Left lung (tissue), 10 donors: Measurements from ENCODE around the gene PRM3. TPM values are rescaled to one million over a fixed set of nuclear protein-coding genes. Genes with fewer than 3 reads are reported as not detected.
"Not testable (repeated sequence)": the region's sequence is repeated elsewhere in the genome, so short reads cannot be mapped to it uniquely, and the experiment has no call there.

Experiments
- ATAC-seq: fragments of 200-7000 bp; cut with Tn5 transposase; one replicate; pipeline ENCODE4 v1.9.1; 2020; ENCODE audit warnings: moderate library complexity
- DNase-seq, 4 donors: peaks; one replicate each; pipeline ENCODE4 v3.0.0-alpha.2; 2013 to 2020
- H3K27ac ChIP-seq, 2 donors: fragments of 200-600 bp; sonication (generic) in 1 of 2; one replicate each; pipeline versions ENCODE4 v1.5.0 to v1.8.0; 2020 to 2021
- H3K27me3 ChIP-seq, 2 donors: fragments of 200-600 bp; sonication (generic) in 1 of 2; one replicate each; pipeline versions ENCODE4 v1.5.0 to v1.8.0; 2020 to 2021
- H3K36me3 ChIP-seq, 2 donors: fragments of 200-600 bp; sonication (generic) in 1 of 2; one replicate each; pipeline versions ENCODE4 v1.5.0 to v1.8.0; 2020 to 2021
- H3K4me1 ChIP-seq, 2 donors: fragments of 200-600 bp; one replicate each; pipeline ENCODE4 v1.8.0; 2021
- H3K4me3 ChIP-seq, 2 donors: fragments of 200-600 bp; sonication (generic) in 1 of 2; one replicate each; pipeline versions ENCODE4 v1.5.0 to v1.8.0; 2020 to 2021; ENCODE audit warnings: mild to moderate bottlenecking in 1 of 2
- H3K9me3 ChIP-seq, 2 donors: fragments of 200-600 bp; sonication (generic) in 1 of 2; one replicate each; pipeline versions ENCODE4 v1.5.0 to v1.8.0; 2020 to 2021
- intact Hi-C, 2 donors: fragments of 100-400 bp; cut with DNase I; formaldehyde crosslinking; loops; one replicate each; pipeline versions ENCODE4 v1.11.2 to v1.14.2; 2022
- polyA plus RNA-seq, 6 donors: library from polyadenylated mRNA; unstranded; fragments of 120-200 nt; gene quantifications; one replicate each; pipeline ENCODE4 v1.2.1, GENCODE V29; 2013; ENCODE audit not compliant: insufficient read length in 6 of 6
- total RNA-seq, 2 donors: library from RNA; stranded (reverse); fragmentation: NEBNext Ultra II Directional; extraction: Animal tissue kit (Norgen Biotek cat#: 25700); gene quantifications; one replicate each; pipeline ENCODE4 v1.2.1, GENCODE V29; 2021
- TF ChIP-seq, protein P1 (sequence below), 2 donors: fragments of 200-600 bp; sonication (generic) in 1 of 2; IDR thresholded peaks; one replicate each; pipeline versions ENCODE4 v1.5.0 to v1.8.0; 2021; ENCODE audit warnings: antibody characterized with exemption in 2 of 2
- donor health status: DM: no; HTN: yes; CAD: no.
- donor health status: DM: no; HTN: no; CAD: no.

PRM3 gene
- total and polyA plus RNA-seq, 8 donors = not detected

DNA sequence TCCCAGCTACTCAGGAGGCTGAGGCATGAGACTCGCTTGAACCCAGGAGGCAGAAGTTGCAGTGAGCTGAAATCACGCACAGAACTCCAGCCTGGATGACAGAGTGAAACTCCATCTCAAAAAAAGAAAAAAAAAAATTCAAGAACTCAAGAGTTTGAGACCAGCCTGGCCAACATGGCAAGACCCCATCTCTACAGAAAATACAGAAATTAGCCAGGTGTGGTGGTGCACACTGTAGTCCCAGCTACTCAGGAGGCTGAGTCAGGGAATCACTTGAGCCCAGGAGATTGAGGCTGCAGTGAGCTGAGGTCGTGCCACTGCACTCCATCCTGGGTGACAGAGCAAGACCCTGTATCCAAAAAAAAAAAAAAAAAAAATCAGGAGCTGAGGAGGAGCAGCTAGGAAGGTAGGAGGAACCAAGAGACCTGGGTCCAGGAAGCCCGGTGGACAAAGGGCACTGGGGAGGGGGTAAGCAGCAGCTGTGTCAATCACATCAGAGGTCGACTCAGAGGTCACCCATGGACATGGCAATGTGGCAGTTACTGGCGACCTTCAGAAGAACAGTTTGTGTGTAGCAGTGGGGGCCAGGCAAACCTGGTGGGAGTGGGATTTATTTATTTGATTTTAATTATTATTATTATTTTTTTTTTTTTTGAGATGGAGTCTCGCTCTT is 18.8 kb upstream of the PRM3 start:
- no peak overlapping the region for H3K27ac ChIP-seq
- DNase-seq = no peak
- no peaks in the 10 kb centered on the region for H3K27me3 ChIP-seq
- H3K9me3 ChIP-seq = no peaks in the 10 kb centered on the region
- intact Hi-C loops = no loop called here
- TF ChIP-seq, protein P1, sequence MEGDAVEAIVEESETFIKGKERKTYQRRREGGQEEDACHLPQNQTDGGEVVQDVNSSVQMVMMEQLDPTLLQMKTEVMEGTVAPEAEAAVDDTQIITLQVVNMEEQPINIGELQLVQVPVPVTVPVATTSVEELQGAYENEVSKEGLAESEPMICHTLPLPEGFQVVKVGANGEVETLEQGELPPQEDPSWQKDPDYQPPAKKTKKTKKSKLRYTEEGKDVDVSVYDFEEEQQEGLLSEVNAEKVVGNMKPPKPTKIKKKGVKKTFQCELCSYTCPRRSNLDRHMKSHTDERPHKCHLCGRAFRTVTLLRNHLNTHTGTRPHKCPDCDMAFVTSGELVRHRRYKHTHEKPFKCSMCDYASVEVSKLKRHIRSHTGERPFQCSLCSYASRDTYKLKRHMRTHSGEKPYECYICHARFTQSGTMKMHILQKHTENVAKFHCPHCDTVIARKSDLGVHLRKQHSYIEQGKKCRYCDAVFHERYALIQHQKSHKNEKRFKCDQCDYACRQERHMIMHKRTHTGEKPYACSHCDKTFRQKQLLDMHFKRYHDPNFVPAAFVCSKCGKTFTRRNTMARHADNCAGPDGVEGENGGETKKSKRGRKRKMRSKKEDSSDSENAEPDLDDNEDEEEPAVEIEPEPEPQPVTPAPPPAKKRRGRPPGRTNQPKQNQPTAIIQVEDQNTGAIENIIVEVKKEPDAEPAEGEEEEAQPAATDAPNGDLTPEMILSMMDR (IDR thresholded peaks at IDR 0.05) = no peak
- H3K4me3 ChIP-seq = no peak overlapping the region
- no peaks in the 10 kb centered on the region for H3K36me3 ChIP-seq
- no peak for ATAC-seq
- H3K4me1 ChIP-seq = peaks cover 9 to 11% of the 10 kb centered on the region in 2 donors

DNA sequence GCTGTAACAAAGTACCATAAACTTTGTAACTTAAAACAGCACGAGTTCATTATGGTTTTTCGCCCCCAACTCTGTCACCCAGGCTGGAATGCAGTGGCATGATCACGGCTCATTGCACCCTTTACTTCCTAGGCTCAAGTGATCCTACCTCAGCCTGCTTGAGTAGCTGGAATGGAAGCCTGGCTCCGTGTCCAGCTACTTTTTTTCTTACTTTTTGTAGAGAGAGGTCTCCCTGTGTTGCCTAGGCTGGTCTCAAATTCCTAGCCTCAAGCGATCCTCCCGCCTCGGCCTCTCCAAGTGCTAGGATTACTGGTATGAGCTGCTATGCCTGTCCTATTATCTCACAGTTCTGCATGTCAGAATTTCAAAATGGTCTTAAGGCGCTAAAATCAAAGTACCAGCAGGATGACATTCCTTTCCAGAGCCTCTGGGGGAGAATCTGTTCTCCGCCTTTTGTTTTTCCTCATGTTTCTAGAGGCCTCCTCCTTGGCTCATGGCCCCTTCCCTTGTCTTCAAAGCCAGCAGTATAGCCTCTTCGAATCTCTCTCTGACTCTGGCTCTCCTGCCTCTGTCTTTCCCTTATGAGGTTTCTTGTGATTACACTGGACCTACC is 17.8 kb upstream of the PRM3 start:
- Histone ChIP-seq H3K4me3 (no peak overlapping the region), H3K4me1 (peaks cover 0 to under 1% of the 10 kb centered on the region in 2 donors), H3K9me3 (no peaks in the 10 kb centered on the region), H3K27ac (no peak overlapping the region), H3K27me3 (no peaks in the 10 kb centered on the region), H3K36me3 (no peaks in the 10 kb centered on the region)
- TF ChIP-seq, protein P1 (IDR thresholded peaks at IDR 0.05) = no peak
- DNase-seq (no peak), ATAC-seq (peak; percentile 41)
- intact Hi-C loops = no loop called here

DNA sequence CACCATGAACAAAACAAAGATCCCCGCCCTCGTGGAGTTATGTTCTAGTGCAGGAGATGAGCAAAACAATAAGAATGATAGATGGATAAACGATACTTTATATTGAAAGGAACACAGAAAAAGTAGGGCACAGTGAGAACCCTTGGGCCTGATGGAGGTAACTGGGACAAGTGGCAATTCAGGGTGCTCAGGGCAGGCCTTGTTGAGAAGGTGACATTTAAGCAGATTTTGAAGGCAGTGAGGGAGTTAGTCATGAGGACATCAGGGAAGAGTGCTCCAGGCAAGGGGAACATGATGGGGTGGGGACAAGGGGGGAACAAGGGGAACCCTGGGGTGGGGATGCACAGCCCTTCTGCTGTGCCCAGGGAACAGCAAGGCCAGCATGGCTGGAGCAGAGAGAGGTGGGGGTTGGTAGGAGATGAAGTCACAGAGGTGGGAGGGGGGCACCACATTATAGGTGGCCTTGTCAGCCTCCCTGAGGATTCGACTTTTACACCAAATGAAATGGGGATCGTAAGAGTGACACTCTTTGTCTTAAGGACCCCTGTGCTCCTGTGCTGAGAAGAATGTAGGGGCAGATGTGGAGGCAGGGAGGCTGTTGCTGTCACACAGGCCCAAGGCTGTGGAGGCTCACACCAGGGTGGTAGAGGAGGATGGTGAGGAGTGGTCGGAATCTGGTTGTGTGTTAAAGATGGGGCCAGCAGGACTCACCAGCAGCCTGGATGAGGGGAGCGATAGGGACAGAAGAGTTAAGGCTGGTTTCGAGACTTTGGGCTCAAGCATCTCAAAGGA is 16.9 kb upstream of the PRM3 start:
- no peak overlapping the region for H3K27ac ChIP-seq
- ATAC-seq (peak; percentile 77), DNase-seq (no peak)
- H3K27me3 ChIP-seq = no peaks in the 10 kb centered on the region
- no peaks in the 10 kb centered on the region for H3K9me3 ChIP-seq
- intact Hi-C loops = no loop called here
- no peaks in the 10 kb centered on the region for H3K36me3 ChIP-seq
- H3K4me1 ChIP-seq = no peaks in the 10 kb centered on the region
- TF ChIP-seq, protein P1 (IDR thresholded peaks at IDR 0.05) = no peak
- H3K4me3 ChIP-seq = no peak overlapping the region

DNA sequence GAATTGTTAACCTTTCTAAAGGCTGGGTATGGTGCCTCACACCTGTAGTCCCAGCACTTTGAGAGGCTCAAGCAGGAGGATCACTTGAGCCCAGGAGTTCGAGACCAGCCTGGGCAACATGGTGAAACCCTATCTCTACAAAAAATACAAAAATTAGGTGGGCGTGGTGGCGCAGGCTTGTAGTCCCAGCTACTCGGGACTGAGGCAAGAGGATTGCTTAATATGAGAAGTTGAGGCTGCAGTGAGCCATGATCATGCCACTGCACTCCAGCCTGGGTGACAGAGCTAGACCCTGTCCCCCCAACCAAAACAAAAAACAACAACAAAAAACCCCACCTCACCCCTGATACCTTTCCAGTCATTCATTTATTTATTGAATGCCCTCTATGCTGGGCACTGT is 16.3 kb upstream of the PRM3 start:
- H3K27ac ChIP-seq, intact Hi-C loops, H3K36me3 ChIP-seq, H3K4me3 ChIP-seq, ATAC-seq, H3K9me3 ChIP-seq, DNase-seq, H3K27me3 ChIP-seq, H3K4me1 ChIP-seq: not testable (repeated sequence)

DNA sequence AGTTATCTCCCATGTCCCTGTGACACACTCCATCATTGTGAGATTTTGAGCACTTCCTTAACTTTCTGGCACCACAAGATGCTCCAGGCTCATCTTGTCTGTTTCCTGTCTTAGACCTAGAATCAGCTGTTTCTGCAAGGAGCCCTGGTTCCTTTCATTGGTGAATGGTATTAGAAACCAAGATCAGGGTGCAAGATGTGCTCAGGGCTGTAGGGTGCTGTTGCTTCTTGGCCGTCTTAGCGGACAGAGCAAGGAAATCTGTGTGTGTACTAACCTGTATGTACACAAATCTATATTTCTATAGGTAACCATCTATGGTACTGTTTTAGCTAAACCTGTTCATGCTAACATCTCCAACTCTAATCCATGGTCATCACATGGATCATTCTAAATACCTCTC is 15.8 kb upstream of the PRM3 start:
- no peaks in the 10 kb centered on the region for H3K9me3 ChIP-seq
- DNase-seq (no peak), ATAC-seq (no peak)
- H3K36me3 ChIP-seq = no peaks in the 10 kb centered on the region
- intact Hi-C loops = no loop called here
- no peak overlapping the region for H3K4me3 ChIP-seq
- no peaks in the 10 kb centered on the region for H3K4me1 ChIP-seq
- H3K27me3 ChIP-seq = no peaks in the 10 kb centered on the region
- no peak overlapping the region for H3K27ac ChIP-seq
- TF ChIP-seq, protein P1 (IDR thresholded peaks at IDR 0.05) = no peak
